HepG2 (cell line): ENCODE results near the gene SLC34A3. TPM values are rescaled to one million over a fixed set of nuclear protein-coding genes. Genes with fewer than 3 reads are reported as not detected.

Experiments used
- ELF3 ChIP-seq: IDR thresholded peaks from 2 replicates; pipeline ENCODE4 v1.6.1; 2016; ENCODE audit warnings: missing genetic modification reagents, missing compliant biosample characterization
- NCOA1 ChIP-seq: sonication (generic); formaldehyde crosslinking; IDR thresholded peaks from 2 replicates; pipeline ENCODE4 v1.9.0; 2021; ENCODE audit warnings: missing genetic modification reagents
- PAWR ChIP-seq: sonication (generic); formaldehyde crosslinking; IDR thresholded peaks from 2 replicates; pipeline ENCODE4 v1.4.0; 2020; ENCODE audit warnings: missing genetic modification reagents, mild to moderate bottlenecking, borderline replicate concordance
- SNRNP70 ChIP-seq: fragments of 200-400 bp; formaldehyde crosslinking; IDR thresholded peaks from 2 replicates; pipeline ENCODE4 v1.6.1; 2017; ENCODE audit warnings: mild to moderate bottlenecking, low read depth, low read length, moderate library complexity
- TSC22D2 ChIP-seq: sonication (generic); formaldehyde crosslinking; IDR thresholded peaks from 2 replicates; pipeline ENCODE4 v1.5.1; 2020; ENCODE audit warnings: missing genetic modification reagents, mild to moderate bottlenecking, borderline replicate concordance
- ZBTB20 ChIP-seq: sonication (generic); formaldehyde crosslinking; IDR thresholded peaks from 2 replicates; pipeline ENCODE4 v1.8.1; 2023; ENCODE audit warnings: missing genetic modification reagents, low read depth, mild to moderate bottlenecking, borderline replicate concordance
- ZNF235 ChIP-seq: sonication (generic); formaldehyde crosslinking; IDR thresholded peaks from 2 replicates; pipeline ENCODE4 v1.8.1; 2023; ENCODE audit warnings: mild to moderate bottlenecking, missing genetic modification reagents, borderline replicate concordance
- ZNF3 ChIP-seq: IDR thresholded peaks from 2 replicates; pipeline ENCODE4 v1.7.0; 2017; ENCODE audit warnings: inconsistent platforms
- ZNF318 ChIP-seq: sonication (generic); formaldehyde crosslinking; IDR thresholded peaks from 2 replicates; pipeline ENCODE4 v1.4.0; 2020; ENCODE audit warnings: mild to moderate bottlenecking, missing genetic modification reagents
- ZNF407 ChIP-seq: sonication (generic); formaldehyde crosslinking; IDR thresholded peaks from one replicate; pipeline ENCODE4 v1.5.1; 2020; ENCODE audit warnings: mild to moderate bottlenecking, missing genetic modification reagents; ENCODE audit errors: not compliant biosample characterization
- ZNF563 ChIP-seq: sonication (generic); formaldehyde crosslinking; IDR thresholded peaks from 2 replicates; pipeline ENCODE4 v1.8.0; 2022; ENCODE audit warnings: mild to moderate bottlenecking, moderate library complexity, missing genetic modification reagents
- ZNF629 ChIP-seq: sonication (generic); formaldehyde crosslinking; conservative IDR thresholded peaks from 2 replicates; pipeline ENCODE4 v1.5.0; 2020; ENCODE audit warnings: missing genetic modification reagents
- ZSCAN9 ChIP-seq: IDR thresholded peaks from 2 replicates; pipeline ENCODE4 v1.6.1; 2016; ENCODE audit warnings: borderline replicate concordance
- polyA plus RNA-seq, 8 experiments: library from polyadenylated mRNA; depleted of rRNA in 3 of 8; stranded (reverse) in 7 of 8; unstranded in 1 of 8; fragments of >200 nt; fragmentation: Illumina TruSeq in 4 of 8; extraction: Trizol in 4 of 8; gene quantifications; 2 replicates each; pipeline versions ENCODE4 v1.2.1 to v1.2.3, GENCODE V29; 2011 to 2016; ENCODE audit warnings: low read depth in 4 of 8, missing spikeins in 1 of 8, mixed read lengths in 1 of 8; ENCODE audit not compliant: insufficient read depth in 1 of 8
- total RNA-seq, 5 experiments: library from RNA; depleted of rRNA; stranded (reverse); fragments of >200 nt; fragmentation: Illumina TruSeq; extraction: Trizol; gene quantifications; 2 replicates each; pipeline ENCODE4 v1.2.3, GENCODE V29; 2016; ENCODE audit warnings: low read depth in 1 of 5

Gene SLC34A3
- total and polyA plus RNA-seq, 2 of the 13 experiments (the other 11 are each of a cell fraction or from before 2014, with no cell fraction given): 0.07 to 1.0 TPM

DNA sequence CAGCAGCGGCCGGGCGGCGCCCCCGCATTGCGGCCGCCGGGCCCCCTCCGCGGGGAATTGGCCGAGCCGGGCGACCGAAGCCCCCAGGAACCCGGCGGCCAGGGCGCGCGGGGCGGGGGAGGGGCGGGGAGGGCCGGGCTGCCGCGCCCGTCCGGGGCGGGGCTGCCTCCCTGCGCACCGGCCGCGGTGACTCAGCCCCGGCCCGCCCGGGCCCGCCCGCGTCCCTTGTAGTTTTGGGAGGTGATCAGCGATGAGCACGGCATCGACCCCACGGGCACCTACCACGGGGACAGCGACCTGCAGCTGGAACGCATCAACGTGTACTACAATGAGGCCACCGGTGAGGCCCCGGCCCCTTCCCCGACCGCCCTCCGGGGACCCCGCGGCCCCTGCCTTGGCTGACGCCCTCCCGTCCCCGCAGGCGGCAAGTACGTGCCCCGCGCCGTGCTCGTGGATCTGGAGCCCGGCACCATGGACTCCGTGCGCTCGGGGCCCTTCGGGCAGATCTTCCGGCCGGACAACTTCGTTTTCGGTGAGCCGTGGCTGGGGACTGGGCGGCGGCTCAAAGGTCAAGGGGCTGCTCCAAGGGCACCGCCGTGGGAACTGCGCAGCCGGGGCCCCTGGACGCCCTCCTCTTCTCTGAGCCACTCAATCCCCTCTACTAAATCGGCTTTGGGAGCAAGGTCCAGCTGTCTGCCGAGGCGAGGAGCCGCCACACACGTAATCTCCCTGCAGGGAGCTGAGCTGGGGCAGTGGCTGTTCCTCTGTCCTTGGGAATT is 11.0 kb downstream of the SLC34A3 start (continued):
- no peak for TF ChIP-seq ZNF3 (CRISPR knock-in tag)
- no peak for TF ChIP-seq ZNF318 (CRISPR knock-in tag)
- no peak for TF ChIP-seq ZSCAN9
- TF ChIP-seq ZNF563 (CRISPR knock-in tag): peak; percentile 13; the same call in 1 of the 2 replicates
- no peak for TF ChIP-seq TSC22D2 (CRISPR knock-in tag)
- no peak for TF ChIP-seq PAWR (CRISPR knock-in tag)
- TF ChIP-seq ZNF629: no peak
- TF ChIP-seq ZNF235 (CRISPR knock-in tag): 0 out of 2 replicates have a peak, but pooled peaks have one; percentile 49
- no peak for TF ChIP-seq SNRNP70
- TF ChIP-seq NCOA1 (CRISPR knock-in tag): no peak
- TF ChIP-seq ZBTB20 (CRISPR knock-in tag): peak; percentile 62; the same call in 1 of the 2 replicates
- no peak for TF ChIP-seq ZNF407 (CRISPR knock-in tag)
- no peak for TF ChIP-seq ELF3 (CRISPR knock-in tag)
